ACC112 (cell line): Measurements from ENCODE around the gene ADAT3.

Experiments used
- H2AFZ ChIP-seq: fragments of 200-600 bp; sonication (generic); one replicate; pipeline ENCODE4 v1.6.0; 2017; ENCODE audit warnings: antibody characterized with exemption, low read length; ENCODE audit not compliant: unreplicated experiment
- H3K27ac ChIP-seq: fragments of 200-600 bp; sonication (generic); 2 replicates; pipeline ENCODE4 v1.5.1; 2014; ENCODE audit warnings: low read depth, mild to moderate bottlenecking, antibody characterized with exemption, low read length, moderate library complexity
- H3K27me3 ChIP-seq: fragments of 200-600 bp; sonication (generic); 2 replicates; pipeline ENCODE4 v1.6.1; 2014; ENCODE audit warnings: mild to moderate bottlenecking, antibody characterized with exemption, low read length, moderate library complexity, mixed read lengths; ENCODE audit not compliant: insufficient read depth
- H3K36me3 ChIP-seq: fragments of 200-600 bp; sonication (generic); 2 replicates; pipeline ENCODE4 v1.6.1; 2016; ENCODE audit warnings: mild to moderate bottlenecking, antibody characterized with exemption, low read length, moderate library complexity, mixed read lengths; ENCODE audit not compliant: insufficient read depth
- H3K4me1 ChIP-seq: fragments of 200-600 bp; sonication (generic); one replicate; pipeline ENCODE4 v1.6.1; 2016; ENCODE audit warnings: low read length, mixed read lengths; ENCODE audit not compliant: insufficient read depth, unreplicated experiment, control insufficient read depth
- H3K4me3 ChIP-seq: fragments of 200-600 bp; sonication (generic); 2 replicates; pipeline ENCODE4 v1.5.1; 2014; ENCODE audit warnings: mild to moderate bottlenecking, low read depth, low read length
- H3K79me2 ChIP-seq: fragments of 200-600 bp; sonication (generic); one replicate; pipeline ENCODE4 v1.6.0; 2016; ENCODE audit warnings: low read length; ENCODE audit not compliant: control insufficient read depth, unreplicated experiment, insufficient read depth

The ADAT3 gene

GRCh38 chr19:1907563-1908363, 2.6 kb downstream of the ADAT3 start:
- Histone ChIP-seq H3K27ac (no peak overlapping the region), H3K4me3 (no peak overlapping the region), H3K4me1 (peaks cover 6% of the 10 kb centered on the region), H3K79me2 (peaks cover 44% of the 10 kb centered on the region), H3K27me3 (no peaks in the 10 kb centered on the region), H3K36me3 (no peaks in the 10 kb centered on the region), H2AFZ (no peak overlapping the region)

- Histone ChIP-seq H3K4me3 (no peak overlapping the region), H2AFZ (no peak overlapping the region), H3K27me3 (no peaks in the 10 kb centered on the region), H3K27ac (no peak overlapping the region), H3K4me1 (peaks cover 6% of the 10 kb centered on the region), H3K36me3 (0 out of 2 replicates have a peak, but pooled peaks cover 2% of the 10 kb centered on the region), H3K79me2 (peaks cover 47% of the 10 kb centered on the region)
Measured at GRCh38 chr19:1908364-1908678, 3.1 kb downstream of the ADAT3 start.

GRCh38 chr19:1909761-1910080, 4.5 kb downstream of the ADAT3 start:
- H3K79me2 ChIP-seq, result peaks cover 53% of the 10 kb centered on the region
- H3K27ac ChIP-seq, result no peak overlapping the region
- H3K36me3 ChIP-seq, result 0 out of 2 replicates have a peak, but pooled peaks cover 4% of the 10 kb centered on the region
- H3K27me3 ChIP-seq, result no peaks in the 10 kb centered on the region
- no peak overlapping the region for H3K4me3 ChIP-seq
- no peak overlapping the region for H2AFZ ChIP-seq
- peaks cover 6% of the 10 kb centered on the region for H3K4me1 ChIP-seq

GRCh38 chr19:1910177-1910576, 5.0 kb downstream of the ADAT3 start:
- no peak overlapping the region for H3K4me3 ChIP-seq
- peaks cover 53% of the 10 kb centered on the region for H3K79me2 ChIP-seq
- H3K27me3 ChIP-seq, result no peaks in the 10 kb centered on the region
- H3K36me3 ChIP-seq, result 0 out of 2 replicates have a peak, but pooled peaks cover 4% of the 10 kb centered on the region
- no peak overlapping the region for H3K27ac ChIP-seq
- H2AFZ ChIP-seq, result no peak overlapping the region
- H3K4me1 ChIP-seq, result peaks cover 6% of the 10 kb centered on the region

GRCh38 chr19:1911098-1911497, 5.9 kb downstream of the ADAT3 start:
- Histone ChIP-seq H3K27me3 (no peaks in the 10 kb centered on the region), H3K79me2 (peaks cover 48% of the 10 kb centered on the region), H3K27ac (no peak overlapping the region), H3K4me1 (peaks cover 3% of the 10 kb centered on the region), H3K36me3 (0 out of 2 replicates have a peak, but pooled peaks cover 4% of the 10 kb centered on the region), H3K4me3 (no peak overlapping the region), H2AFZ (no peak overlapping the region)

GRCh38 chr19:1911995-1912394, 6.8 kb downstream of the ADAT3 start:
- peaks cover 3% of the 10 kb centered on the region for H3K4me1 ChIP-seq
- no peak overlapping the region for H2AFZ ChIP-seq
- H3K4me3 ChIP-seq, result no peak overlapping the region
- H3K79me2 ChIP-seq, result peaks cover 48% of the 10 kb centered on the region
- H3K36me3 ChIP-seq, result 0 out of 2 replicates have a peak, but pooled peaks cover 4% of the 10 kb centered on the region
- no peak overlapping the region for H3K27ac ChIP-seq
- no peaks in the 10 kb centered on the region for H3K27me3 ChIP-seq

GRCh38 chr19:1912760-1913505, 7.7 kb downstream of the ADAT3 start:
- Histone ChIP-seq H3K27me3 (no peaks in the 10 kb centered on the region), H3K36me3 (0 out of 2 replicates have a peak, but pooled peaks cover 4% of the 10 kb centered on the region), H2AFZ (no peak overlapping the region), H3K79me2 (peaks cover 38% of the 10 kb centered on the region), H3K4me1 (peaks cover 3% of the 10 kb centered on the region), H3K27ac (no peak overlapping the region), H3K4me3 (no peak overlapping the region)

GRCh38 chr19:1913781-1914577, 8.8 kb downstream of the ADAT3 start:
- H3K4me1 ChIP-seq, result peaks cover 3% of the 10 kb centered on the region
- 0 out of 2 replicates have a peak, but pooled peaks cover 4% of the 10 kb centered on the region for H3K36me3 ChIP-seq
- peaks cover 33% of the 10 kb centered on the region for H3K79me2 ChIP-seq
- no peak overlapping the region for H3K4me3 ChIP-seq
- H3K27ac ChIP-seq, result no peak overlapping the region
- H3K27me3 ChIP-seq, result no peaks in the 10 kb centered on the region
- no peak overlapping the region for H2AFZ ChIP-seq

GRCh38 chr19:1914826-1915341, 9.7 kb downstream of the ADAT3 start:
- Histone ChIP-seq H2AFZ (no peak overlapping the region), H3K27me3 (no peaks in the 10 kb centered on the region), H3K4me3 (no peak overlapping the region), H3K27ac (no peak overlapping the region), H3K4me1 (peaks cover 3% of the 10 kb centered on the region), H3K79me2 (peaks cover 25% of the 10 kb centered on the region), H3K36me3 (0 out of 2 replicates have a peak, but pooled peaks cover 4% of the 10 kb centered on the region)

GRCh38 chr19:1917146-1917545, 11.9 kb downstream of the ADAT3 start:
- H3K79me2 ChIP-seq, result peaks cover 15% of the 10 kb centered on the region
- H3K36me3 ChIP-seq, result 0 out of 2 replicates have a peak, but pooled peaks cover 4% of the 10 kb centered on the region
- H3K27ac ChIP-seq, result no peak overlapping the region
- H3K4me1 ChIP-seq, result no peaks in the 10 kb centered on the region
- H2AFZ ChIP-seq, result no peak overlapping the region
- no peaks in the 10 kb centered on the region for H3K27me3 ChIP-seq
- no peak overlapping the region for H3K4me3 ChIP-seq
